Glomerular visceral epithelial cell (primary cell): ENCODE data around the gene MACF1.

Experiments
- DNase-seq: peaks from one replicate; pipeline ENCODE4 v3.0.0-alpha.2; 2016; ENCODE audit errors: extremely low spot score

Gene MACF1

GRCh38 chr1:39261712-39262221 is 57.3 kb downstream of the MACF1 start:
- DNase-seq, result no peak

- DNase-seq, result no peak
Measured at GRCh38 chr1:39262802-39263201, 58.3 kb downstream of the MACF1 start.

GRCh38 chr1:39266269-39266668 is 61.8 kb downstream of the MACF1 start:
- peak; percentile 23 for DNase-seq

GRCh38 chr1:39266792-39267191 is 62.3 kb downstream of the MACF1 start:
- DNase-seq, result no peak

- peak; percentile 60 for DNase-seq
Measured at GRCh38 chr1:39268112-39268581, 63.7 kb downstream of the MACF1 start.

GRCh38 chr1:39268906-39269305 is 64.4 kb downstream of the MACF1 start:
- no peak for DNase-seq

GRCh38 chr1:39269349-39269748 is 64.9 kb downstream of the MACF1 start:
- no peak for DNase-seq

GRCh38 chr1:39269791-39270342 is 65.4 kb downstream of the MACF1 start:
- no peak for DNase-seq

- no peak for DNase-seq
Measured at GRCh38 chr1:39270368-39270767, 65.9 kb downstream of the MACF1 start.

DNA sequence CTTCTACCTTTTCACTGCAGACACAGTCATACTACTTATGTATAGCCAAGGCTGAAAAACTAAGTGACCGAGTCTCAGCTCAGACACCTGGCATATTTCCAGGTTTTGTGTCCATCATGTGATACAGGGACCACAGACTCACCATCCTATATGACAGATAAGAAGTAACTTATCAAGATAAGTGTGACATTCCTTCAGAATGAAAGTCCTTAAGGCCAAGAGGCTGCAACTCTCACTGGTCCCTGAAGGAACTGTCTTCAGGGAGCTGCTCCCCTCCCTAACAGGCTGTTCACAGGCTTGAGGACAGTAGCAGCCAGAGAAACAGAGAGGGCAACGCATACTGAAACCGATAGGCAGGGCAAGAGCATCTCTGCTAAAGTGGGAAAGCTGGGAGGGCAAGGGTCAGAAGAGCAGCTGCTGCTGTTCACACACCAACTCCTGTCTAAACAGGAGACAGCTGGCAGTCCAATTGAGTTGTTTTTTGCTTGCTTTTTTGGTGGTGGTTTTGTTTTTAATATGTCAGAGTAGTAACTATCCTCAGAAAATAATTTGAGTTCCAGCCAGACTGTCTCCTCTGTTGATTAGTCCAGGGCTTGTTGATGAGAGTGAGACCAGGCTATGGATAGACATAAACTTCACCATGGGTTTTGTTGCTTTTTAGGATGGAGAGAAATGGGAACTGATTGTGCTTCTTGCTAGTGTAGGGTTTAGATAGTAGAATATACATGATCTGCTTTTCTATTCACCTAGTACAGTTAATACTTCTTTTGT is 67.7 kb downstream of the MACF1 start:
- DNase-seq, result no peak

DNA sequence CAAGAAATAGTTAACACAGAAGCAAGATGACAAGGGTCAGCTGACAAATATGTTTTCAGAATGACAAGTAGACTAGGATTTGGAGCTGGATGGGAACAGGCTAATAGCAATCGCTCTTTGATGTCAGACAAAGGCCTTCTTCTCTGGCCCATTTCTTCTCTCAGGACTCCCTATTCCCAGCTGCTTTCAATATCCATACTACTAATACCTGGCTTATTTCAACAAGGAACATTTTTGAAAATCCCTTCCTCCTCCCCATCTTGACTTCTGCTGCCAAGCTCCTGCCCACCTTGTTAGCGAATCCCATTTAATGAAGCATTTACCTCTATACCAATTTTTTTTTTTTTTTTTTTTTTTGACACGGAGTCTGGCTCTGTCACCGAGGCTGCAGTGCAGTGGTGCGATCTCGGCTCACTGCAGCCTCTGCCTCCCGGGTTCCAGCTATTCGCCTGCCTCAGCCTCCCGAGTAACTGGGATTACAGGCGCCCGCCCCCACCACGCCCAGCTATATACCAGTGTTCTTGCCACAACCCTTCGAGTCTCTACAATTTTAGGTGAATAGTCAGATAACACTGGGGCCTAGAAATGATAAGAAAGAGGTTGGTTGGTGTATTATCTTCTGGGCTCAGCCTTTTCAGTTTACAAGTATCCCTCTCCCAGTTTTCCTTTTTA is 68.4 kb downstream of the MACF1 start:
- no peak for DNase-seq

DNA sequence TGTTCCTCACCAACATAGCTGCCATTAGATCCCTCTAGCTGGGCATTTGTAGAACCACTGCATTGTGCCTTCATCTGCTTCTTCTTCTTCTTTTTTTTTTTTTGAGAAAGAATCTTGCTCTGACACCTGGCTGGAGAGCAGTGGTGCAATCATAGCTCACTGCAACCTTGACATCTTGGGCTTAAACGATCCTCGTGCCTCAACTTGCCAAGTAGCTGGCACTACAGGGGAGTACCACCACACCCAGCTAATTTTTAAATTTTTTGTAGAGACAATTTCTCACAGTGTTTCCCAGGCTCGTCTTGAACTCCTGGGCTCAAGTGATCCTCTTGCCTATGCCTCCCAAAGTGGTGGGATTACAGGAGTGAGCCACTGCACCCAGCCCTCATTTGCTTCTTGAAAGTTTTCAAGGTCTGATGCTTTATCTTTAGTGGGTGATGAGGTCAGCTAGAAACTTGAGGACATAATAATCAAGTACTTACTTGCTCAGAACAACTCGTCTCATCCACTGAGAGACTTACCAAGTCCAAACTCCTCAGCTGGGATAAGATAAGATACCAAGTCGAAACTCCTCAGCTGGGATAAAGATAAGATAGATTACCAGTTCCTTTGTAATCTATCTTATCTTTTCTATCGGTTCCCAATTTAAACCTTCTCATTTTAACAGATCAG is 71.5 kb downstream of the MACF1 start:
- no peak for DNase-seq

GRCh38 chr1:39277879-39278278 is 73.4 kb downstream of the MACF1 start:
- no peak for DNase-seq

DNA sequence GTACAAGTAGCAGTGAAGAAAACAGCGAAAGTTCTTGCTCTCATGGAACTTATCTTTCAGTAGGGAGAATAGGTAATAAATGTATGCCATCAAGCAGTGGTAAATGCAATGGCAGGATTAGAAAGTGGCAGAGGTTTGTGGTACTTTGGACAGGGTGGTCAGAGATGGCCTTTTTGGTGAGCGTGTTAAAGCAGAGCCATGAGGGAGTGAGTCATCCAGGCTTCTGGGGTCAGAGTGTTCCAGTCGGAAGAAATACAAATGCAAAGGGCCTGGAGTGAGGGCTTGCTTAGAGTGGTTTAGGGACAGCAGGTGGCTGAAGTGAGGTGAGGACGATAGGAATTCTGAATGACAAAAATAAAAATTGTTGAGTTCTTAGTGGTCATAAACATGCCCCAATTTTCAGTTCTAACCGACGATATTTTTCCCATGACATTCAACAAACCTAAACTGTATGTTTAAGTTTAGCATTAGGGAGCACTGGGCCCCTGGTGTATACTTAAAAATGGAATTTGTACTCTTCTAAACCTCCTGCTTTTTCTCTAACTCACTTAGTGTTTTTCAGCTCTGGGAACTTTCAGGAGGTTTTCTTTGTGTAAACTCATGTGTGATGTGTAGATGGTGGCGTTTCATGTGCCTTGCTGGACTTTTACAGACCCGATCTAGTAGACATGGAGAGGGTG is 78.2 kb downstream of the MACF1 start:
- DNase-seq, result no peak

DNA sequence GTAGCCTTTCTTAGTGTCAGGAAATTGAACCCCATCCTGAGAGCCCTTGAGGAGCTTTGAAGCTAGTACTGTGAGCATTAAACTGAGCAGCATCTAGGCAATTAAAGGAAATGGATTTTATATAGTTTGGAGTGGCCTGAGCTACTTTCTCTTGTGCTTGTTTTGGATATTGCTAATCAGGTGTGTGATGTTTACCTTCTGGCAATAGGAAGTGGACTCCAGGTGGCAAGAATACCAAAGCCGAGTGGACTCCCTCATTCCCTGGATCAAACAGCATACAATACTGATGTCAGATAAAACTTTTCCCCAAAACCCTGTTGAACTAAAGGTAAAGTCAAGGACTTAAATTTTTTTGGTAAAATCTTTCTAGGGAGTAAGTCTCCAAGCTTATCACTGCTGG is 79.4 kb downstream of the MACF1 start:
- DNase-seq, result no peak

GRCh38 chr1:39287541-39287940 is 83.0 kb downstream of the MACF1 start:
- no peak for DNase-seq

DNA sequence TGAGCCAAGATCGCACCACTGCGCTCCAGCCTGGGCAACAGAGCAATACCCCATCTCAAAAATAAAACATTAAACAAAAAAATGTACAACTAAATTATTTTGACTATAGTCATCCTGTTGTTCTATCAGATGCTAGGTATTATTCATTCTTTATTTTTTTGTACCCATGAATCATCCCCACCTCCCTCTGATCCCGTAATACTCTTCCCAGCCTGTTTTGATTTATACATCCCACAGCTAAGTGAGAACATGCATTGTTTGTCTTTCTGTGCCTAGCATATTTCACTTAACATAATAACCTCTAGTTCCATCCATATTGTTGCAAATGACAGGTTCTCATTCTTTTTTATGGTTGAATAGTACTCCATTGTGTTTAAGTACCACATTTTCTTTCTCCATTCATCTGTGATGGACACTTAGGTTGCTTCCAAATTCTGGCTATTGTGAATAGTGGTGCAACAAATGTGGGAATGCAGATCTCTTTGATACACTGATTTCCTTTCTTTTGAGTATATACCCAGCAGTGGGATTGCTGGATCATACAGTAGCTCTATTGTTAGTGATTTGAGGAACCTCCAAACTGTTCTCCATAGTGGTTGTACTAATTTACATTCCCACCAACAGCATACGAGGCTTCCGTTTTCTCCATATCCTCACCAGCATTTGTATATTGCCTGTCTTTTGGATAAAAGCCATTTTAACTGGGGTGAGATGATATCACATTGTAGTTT is 84.4 kb downstream of the MACF1 start:
- no peak for DNase-seq

GRCh38 chr1:39292401-39292800 is 87.9 kb downstream of the MACF1 start:
- no peak for DNase-seq

- no peak for DNase-seq
Measured at GRCh38 chr1:39293375-39294070, 89.0 kb downstream of the MACF1 start.

- no peak for DNase-seq
Measured at GRCh38 chr1:39294531-39294930, 90.0 kb downstream of the MACF1 start.
